ENCODE results near the gene BCL2.

BCL2 gene

GRCh38 chr18:63302636-63303405 is 16.7 kb downstream of the BCL2 start:
- H3K9me3 Mint-ChIP-seq: peaks cover 4% of the 10 kb centered on the region
- peaks cover 3% of the 10 kb centered on the region for H3K27me3 Mint-ChIP-seq (ENCODE audit: low read depth, poor library complexity)
- DNase-seq: no peak
- peaks cover 82% of the 10 kb centered on the region for H3K4me1 Mint-ChIP-seq
- H3K4me3 Mint-ChIP-seq: no peak overlapping the region
- TF ChIP-seq CTCF (IDR thresholded peaks at IDR 0.05): no peak
- H3K36me3 Mint-ChIP-seq (ENCODE audit: low read depth): peaks cover 42% of the 10 kb centered on the region
- H3K27ac Mint-ChIP-seq: no peak overlapping the region

- Mint-ChIP-seq H3K4me1 (peaks cover 83% of the 10 kb centered on the region), H3K27me3 (ENCODE audit: low read depth, poor library complexity) (no peaks in the 10 kb centered on the region), H3K9me3 (peaks cover 4% of the 10 kb centered on the region), H3K4me3 (no peak overlapping the region), H3K36me3 (ENCODE audit: low read depth) (peaks cover 48% of the 10 kb centered on the region), H3K27ac (no peak overlapping the region)
- no peak for DNase-seq
- TF ChIP-seq CTCF (IDR thresholded peaks at IDR 0.05): no peak
Observed at GRCh38 chr18:63302220-63302619, 17.3 kb downstream of the BCL2 start.

GRCh38 chr18:63301434-63301833 is 18.1 kb downstream of the BCL2 start:
- Mint-ChIP-seq H3K4me3 (no peak overlapping the region), H3K27ac (peak overlapping the region; percentile 52), H3K9me3 (peaks cover 2% of the 10 kb centered on the region), H3K27me3 (ENCODE audit: low read depth, poor library complexity) (no peaks in the 10 kb centered on the region), H3K4me1 (peaks cover 77% of the 10 kb centered on the region), H3K36me3 (ENCODE audit: low read depth) (peaks cover 45% of the 10 kb centered on the region)
- DNase-seq: no peak
- no peak for TF ChIP-seq CTCF (IDR thresholded peaks at IDR 0.05)

GRCh38 chr18:63299837-63300745 is 19.5 kb downstream of the BCL2 start:
- H3K27me3 Mint-ChIP-seq (ENCODE audit: low read depth, poor library complexity): no peaks in the 10 kb centered on the region
- H3K36me3 Mint-ChIP-seq (ENCODE audit: low read depth): peaks cover 52% of the 10 kb centered on the region
- H3K27ac Mint-ChIP-seq: peak overlapping the region; percentile 88
- TF ChIP-seq CTCF (IDR thresholded peaks at IDR 0.05): no peak
- H3K9me3 Mint-ChIP-seq: no peaks in the 10 kb centered on the region
- DNase-seq: no peak
- peak overlapping the region; percentile 32 for H3K4me3 Mint-ChIP-seq
- H3K4me1 Mint-ChIP-seq: peaks cover 68% of the 10 kb centered on the region

GRCh38 chr18:63298400-63299365 is 20.9 kb downstream of the BCL2 start:
- no peaks in the 10 kb centered on the region for H3K9me3 Mint-ChIP-seq
- peaks cover 57% of the 10 kb centered on the region for H3K36me3 Mint-ChIP-seq (ENCODE audit: low read depth)
- DNase-seq: no peak
- H3K4me1 Mint-ChIP-seq: peaks cover 65% of the 10 kb centered on the region
- no peak for TF ChIP-seq CTCF (IDR thresholded peaks at IDR 0.05)
- peak overlapping the region; percentile 17 for H3K4me3 Mint-ChIP-seq
- H3K27me3 Mint-ChIP-seq (ENCODE audit: low read depth, poor library complexity): no peaks in the 10 kb centered on the region
- H3K27ac Mint-ChIP-seq: peak overlapping the region; percentile 88

All from nephron progenitor cell (in vitro differentiated cells).